C4-2B (cell line): Measurements from ENCODE around the gene CDS1.

ENCODE experiments used
- CTCF ChIP-seq: fragments of 450-650 bp; conservative IDR thresholded peaks from 2 replicates; pipeline ENCODE4 v1.5.1; 2017; ENCODE audit warnings: mild to moderate bottlenecking
- ZFX ChIP-seq: fragments of 450-650 bp; IDR thresholded peaks from 2 replicates; pipeline ENCODE4 v1.6.1; 2017

- no peak for TF ChIP-seq CTCF
- TF ChIP-seq ZFX: no peak
These were observed 43.7 kb downstream of the CDS1 start for GRCh38 chr4:84626673-84627072.
